Endothelial cell of umbilical vein (primary cell): ENCODE data around the gene CLSTN2. TPM values are rescaled to one million over a fixed set of nuclear protein-coding genes. Genes with fewer than 3 reads are reported as not detected.

Experiments used
- BruUV-seq: library from RNA; stranded (reverse); fragments of 400-500 nt; replicated peaks from 2 replicates; lab custom pipeline; 2021; lab: Mats Ljungman, UMichigan
- CTCF ChIA-PET: fragments of 300-600, 350-600 bp; sonication (Branson Sonifier 250); formaldehyde crosslinking; loops from one replicate; lab custom pipeline; 2021; ENCODE audit warnings: antibody characterized with exemption, inconsistent platforms; lab: Charles Lee
- POLR2A ChIA-PET: fragments of 300-600, 350-600 bp; sonication (Branson Sonifier 250); formaldehyde crosslinking; loops from one replicate; lab custom pipeline; 2021; ENCODE audit warnings: antibody characterized with exemption, inconsistent platforms; lab: Charles Lee
- DNase-seq: peaks from one replicate; pipeline ENCODE4 v3.0.0-alpha.2; 2011; ENCODE audit warnings: low read depth, low spot score
- FAIRE-seq: peaks from 2 replicates; lab custom pipeline; 2011; peaks lifted over from hg19 to GRCh38; lab: Jason Lieb, UNC
- H2AFZ ChIP-seq: 2 replicates; pipeline ENCODE4 v1.6.0; 2012; ENCODE audit warnings: low read depth, low read length, control low read depth, inconsistent platforms
- H3K27ac ChIP-seq: 2 replicates; pipeline ENCODE4 v1.5.1; 2011; ENCODE audit warnings: low read depth, mild to moderate bottlenecking, control low read depth, low read length, moderate library complexity; ENCODE audit not compliant: insufficient read depth
- H3K27me3 ChIP-seq, 2 experiments: 2 replicates each; pipeline versions ENCODE4 v1.6.0 to v1.6.1; 2011; ENCODE audit warnings: low read length in 2 of 2, mixed read lengths in 1 of 2; ENCODE audit not compliant: control insufficient read depth in 2 of 2, insufficient read depth in 2 of 2
- H3K36me3 ChIP-seq, 2 experiments: 2 replicates in 1 of 2; 3 replicates in 1 of 2; pipeline ENCODE4 v1.5.1; 2011; ENCODE audit warnings: low read length in 2 of 2, mild to moderate bottlenecking in 1 of 2, moderate library complexity in 1 of 2; ENCODE audit not compliant: control insufficient read depth in 2 of 2, insufficient read depth in 2 of 2; ENCODE audit errors: extremely low read depth in 1 of 2
- H3K4me1 ChIP-seq: 3 replicates; pipeline ENCODE4 v1.5.1; 2011; ENCODE audit warnings: mild to moderate bottlenecking, low read length; ENCODE audit not compliant: control insufficient read depth, insufficient read depth; ENCODE audit errors: extremely low read depth
- H3K4me2 ChIP-seq: 2 replicates; pipeline ENCODE4 v1.6.1; 2011; ENCODE audit warnings: low read length, control low read depth, mixed read lengths; ENCODE audit not compliant: insufficient read depth
- H3K4me3 ChIP-seq, 3 experiments: fragments of 200-600 bp in 1 of 3; sonication (generic), shearing (Covaris generic) in 1 of 3; replicated peaks in 1 of 3; 2 replicates each; pipeline ENCODE4 v1.5.1; 2011 to 2016; ENCODE audit warnings: control low read depth in 3 of 3, low read length in 3 of 3, mild to moderate bottlenecking in 2 of 3, inconsistent platforms in 1 of 3, low read depth in 1 of 3, moderate library complexity in 1 of 3; ENCODE audit not compliant: insufficient read depth in 1 of 3
- H3K79me2 ChIP-seq: 2 replicates; pipeline ENCODE4 v1.6.0; 2012; ENCODE audit warnings: low read length, inconsistent platforms; ENCODE audit not compliant: control insufficient read depth, insufficient read depth
- H3K9ac ChIP-seq: replicated peaks from 2 replicates; pipeline ENCODE3; 2011; ENCODE audit warnings: low read length, control low read depth; ENCODE audit not compliant: insufficient read depth; ENCODE audit errors: extremely low read depth
- H3K9me1 ChIP-seq: replicated peaks from 3 replicates; pipeline ENCODE4 v1.6.0; 2011; ENCODE audit warnings: mild to moderate bottlenecking, low read length; ENCODE audit not compliant: control insufficient read depth, insufficient read depth; ENCODE audit errors: extremely low read depth
- H3K9me3 ChIP-seq: replicated peaks from 2 replicates; pipeline ENCODE4 v1.5.1; 2012; ENCODE audit warnings: low read length, inconsistent platforms; ENCODE audit not compliant: control insufficient read depth, insufficient read depth
- H4K20me1 ChIP-seq: replicated peaks from 2 replicates; pipeline ENCODE3; 2011; ENCODE audit warnings: mild to moderate bottlenecking, low read length; ENCODE audit not compliant: control insufficient read depth, insufficient read depth; ENCODE audit errors: extremely low read depth
- CTCF ChIP-seq, 2 donors: IDR thresholded peaks; 1 replicate in 1 of 2; 2 replicates in 1 of 2; pipeline ENCODE4 v1.5.1; 2011; ENCODE audit warnings: low read length in 2 of 2, mild to moderate bottlenecking in 2 of 2, moderate library complexity in 2 of 2, control low read depth in 1 of 2, inconsistent platforms in 1 of 2, low read depth in 1 of 2; ENCODE audit not compliant: insufficient read depth in 1 of 2; ENCODE audit errors: extremely low read depth in 1 of 2
- EZH2 ChIP-seq: IDR thresholded peaks from 2 replicates; pipeline ENCODE4 v1.6.1; 2012; ENCODE audit warnings: borderline replicate concordance, low read depth, mild to moderate bottlenecking, moderate library complexity, low read length, inconsistent platforms; ENCODE audit not compliant: severe bottlenecking
- FOS ChIP-seq: IDR thresholded peaks from 2 replicates; pipeline ENCODE4 v1.6.1; 2011; ENCODE audit warnings: mild to moderate bottlenecking, low read length, moderate library complexity, borderline replicate concordance; ENCODE audit not compliant: insufficient read depth
- GATA2 ChIP-seq: IDR thresholded peaks from 2 replicates; pipeline ENCODE4 v1.7.0; 2011; ENCODE audit warnings: low read depth, mild to moderate bottlenecking, moderate library complexity, mixed read lengths, low read length; ENCODE audit not compliant: insufficient read length, insufficient read depth
- JUN ChIP-seq: IDR thresholded peaks from 2 replicates; pipeline ENCODE4 v1.6.1; 2011; ENCODE audit warnings: borderline replicate concordance, low read depth; ENCODE audit not compliant: insufficient read length, insufficient read depth
- MAX ChIP-seq: IDR thresholded peaks from 2 replicates; pipeline ENCODE4 v1.6.1; 2011; ENCODE audit not compliant: insufficient read depth, insufficient read length
- MYC ChIP-seq: IDR thresholded peaks from one replicate; pipeline ENCODE4 v1.6.1; 2011; ENCODE audit warnings: mild to moderate bottlenecking, low read depth, low read length
- POLR2AphosphoS5 ChIP-seq: IDR thresholded peaks from 2 replicates; pipeline ENCODE4 v1.6.1; 2012; ENCODE audit warnings: low read depth, mild to moderate bottlenecking, control low read depth, low read length, moderate library complexity; ENCODE audit not compliant: insufficient read depth
- dilution Hi-C: fragments of 300-500 bp; cut with MboI; formaldehyde crosslinking; loops from one replicate; pipeline ENCODE4 v1.15.0; 2019; ENCODE audit warnings: low sequenced_read_pairs; ENCODE audit not compliant: extremely low pct_ligation_motif_present
- intact Hi-C: fragments of 100-400 bp; cut with micrococcal nuclease; formaldehyde crosslinking; loops from one replicate; pipeline ENCODE4 v1.10.0; 2022
- polyA plus RNA-seq, 4 experiments: library from polyadenylated mRNA; depleted of rRNA in 3 of 4; stranded (reverse) in 3 of 4; unstranded in 1 of 4; fragments of >200 nt; gene quantifications; 2 replicates each; pipeline versions ENCODE4 v1.2.1 to v1.2.3, GENCODE V29; 2011 to 2012; ENCODE audit warnings: missing spikeins in 1 of 4
- total RNA-seq: library from RNA; stranded (reverse); gene quantifications from 2 replicates; pipeline ENCODE4 v1.2.3, GENCODE V29; 2021

The CLSTN2 gene
- total and polyA plus RNA-seq, 2 donors (not counting 3 experiments of a cell fraction or from before 2014, with no cell fraction given): 0.26 to 0.38 TPM

DNA sequence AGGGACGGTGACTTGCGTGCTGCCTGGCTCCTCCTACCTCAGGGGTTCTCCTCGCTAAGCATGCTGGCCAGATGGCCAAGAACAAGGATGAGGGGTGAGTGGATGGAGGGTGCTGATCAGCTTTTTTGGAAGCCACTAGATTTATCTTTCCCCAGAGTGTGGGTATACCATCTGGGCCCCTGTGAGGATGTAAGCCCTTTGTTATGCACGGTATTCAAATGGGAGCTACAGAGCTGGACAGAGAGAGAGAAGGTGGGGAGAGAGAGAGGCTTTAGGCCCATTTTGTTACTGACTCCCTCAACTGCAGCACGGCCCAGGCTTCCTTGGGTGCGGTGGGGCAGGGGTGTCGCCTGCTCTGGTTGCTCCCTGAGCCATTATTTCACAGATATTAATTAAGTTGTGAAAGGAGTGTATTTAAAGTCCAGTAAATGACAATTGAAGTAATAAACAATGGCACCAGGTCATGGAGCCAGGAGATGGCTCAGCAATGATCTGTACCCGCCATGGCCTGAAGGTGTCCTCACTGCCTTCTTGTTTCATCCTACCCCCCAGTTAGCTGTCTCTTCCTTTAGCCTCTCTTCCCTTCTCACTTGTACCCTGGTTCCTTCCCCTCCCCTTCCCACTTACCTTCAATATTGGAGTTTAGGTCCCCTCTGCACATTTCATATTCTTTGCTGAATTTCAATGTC lies 158.0 kb downstream of the CLSTN2 start:
- Histone ChIP-seq H3K27me3 (no peaks in the 10 kb centered on the region), H3K9me1 (no peaks in the 10 kb centered on the region), H3K79me2 (no peaks in the 10 kb centered on the region), H4K20me1 (no peaks in the 10 kb centered on the region), H3K9ac (no peak overlapping the region), H3K36me3 (no peaks in the 10 kb centered on the region), H3K4me1 (no peaks in the 10 kb centered on the region), H3K4me2 (no peak overlapping the region), H3K4me3 (no peak overlapping the region), H3K27ac (no peak overlapping the region), H3K9me3 (no peaks in the 10 kb centered on the region), H2AFZ (no peak overlapping the region)
- no TSS peak for BruUV-seq
- dilution Hi-C loops (no loop called here), intact Hi-C loops (no loop called here)
- ChIA-PET POLR2A (no interaction called here), CTCF (no interaction called here)
- DNase-seq: no peak
- FAIRE-seq: no peak
- TF ChIP-seq POLR2AphosphoS5 (no peak), CTCF (IDR thresholded peaks at IDR 0.05; ENCODE audit: extremely low read depth in 1 of 2, insufficient read depth in 1 of 2, low read depth in 1 of 2, low read length in 2 of 2) (no peak), GATA2 (no peak), FOS (no peak), EZH2 (no peak), JUN (no peak), MAX (no peak), MYC (no peak)
